ENCODE data around the gene KIAA0930.

The KIAA0930 gene

GRCh38 chr22:45284705-45285262, 44.1 kb upstream of the KIAA0930 start, which contains the start of gene UPK3A:
Gene UPK3A, plus strand, starts transcription at chr22:45284949. Its CDS starts 65 bp downstream, at chr22:45285014.
- ChIA-PET POLR2A (no interaction called here), CTCF (no interaction called here)
- H3K4me1 ChIP-seq (ENCODE audit: control insufficient read depth, insufficient read depth, low read length) = no peaks in the 10 kb centered on the region; the same call in 1 of the 2 replicates
- no peak within 1 kb of the TSS for H3K27ac ChIP-seq (ENCODE audit: extremely low read depth, low read depth, low read length)
- no peaks in the 10 kb centered on the region for H3K36me3 ChIP-seq (ENCODE audit: control insufficient read depth in 2 of 2, insufficient read depth in 1 of 2, low read length in 2 of 2)
- no peak within 1 kb of the TSS for H3K4me3 ChIP-seq (ENCODE audit: low read depth, low read length)
- TF ChIP-seq ZNF248 (tag by site-specific recombination; IDR thresholded peaks at IDR 0.05) = no peak
- no peak for TF ChIP-seq ZNF555 (tag by site-specific recombination; conservative IDR thresholded peaks at IDR 0.05)
- TF ChIP-seq ZNF624 (tag by site-specific recombination; IDR thresholded peaks at IDR 0.05) = no peak
- no peak for TF ChIP-seq ZNF518A (tag by site-specific recombination; conservative IDR thresholded peaks at IDR 0.05; ENCODE audit: low read depth)
- no peak for TF ChIP-seq GFI1B (tag by site-specific recombination; IDR thresholded peaks at IDR 0.05)
- TF ChIP-seq ZNF202 (tag by site-specific recombination; IDR thresholded peaks at IDR 0.05; ENCODE audit: borderline replicate concordance) = no peak
- no peak for TF ChIP-seq MZF1 (tag by site-specific recombination; IDR thresholded peaks at IDR 0.05; ENCODE audit: borderline replicate concordance)
- TF ChIP-seq PATZ1 (tag by site-specific recombination; IDR thresholded peaks at IDR 0.05) = no peak
- TF ChIP-seq ZNF26 (tag by site-specific recombination; IDR thresholded peaks at IDR 0.05) = no peak
- TF ChIP-seq ZNF692 (tag by site-specific recombination; IDR thresholded peaks at IDR 0.05) = no peak
- no peak for TF ChIP-seq ZNF354C (tag by site-specific recombination; IDR thresholded peaks at IDR 0.05; ENCODE audit: borderline replicate concordance, low read depth)
- no peak for TF ChIP-seq ZBTB26 (tag by site-specific recombination; optimal IDR thresholded peaks at IDR 0.05)
- TF ChIP-seq ZNF138 (tag by site-specific recombination; IDR thresholded peaks at IDR 0.05; ENCODE audit: borderline replicate concordance) = no peak
- H3K9me3 ChIP-seq (ENCODE audit: control insufficient read depth, insufficient read depth, low read depth, low read length) = no peaks in the 10 kb centered on the region
